Measurements from ENCODE around the gene PTGFRN.

PTGFRN gene

DNA sequence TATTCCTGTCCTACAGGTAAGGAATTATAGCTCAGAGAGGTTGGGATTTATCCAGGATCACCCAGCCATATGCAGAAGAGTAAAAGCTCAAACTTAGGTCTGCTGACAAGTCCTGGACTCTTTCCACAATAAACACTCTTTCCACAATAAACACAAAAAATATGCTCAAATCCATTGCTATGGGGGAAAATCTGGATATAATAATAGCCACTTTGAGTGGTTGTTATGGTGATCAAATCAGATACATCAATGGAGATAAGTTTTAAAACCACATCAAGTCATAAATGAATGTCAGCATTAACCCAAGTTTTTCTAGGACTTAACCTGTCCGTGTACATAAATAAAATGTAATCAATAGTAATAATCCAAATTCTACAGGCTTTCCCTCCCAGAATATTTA lies 128.1 kb downstream of the PTGFRN start:
- Histone ChIP-seq H3K4me2 (ENCODE audit: low read depth, low read length) (no peak overlapping the region), H2AFZ (ENCODE audit: low read length) (no peak overlapping the region), H4K20me1 (ENCODE audit: insufficient read depth, low read length) (no peaks in the 10 kb centered on the region), H3K27ac (ENCODE audit: low read length) (no peak overlapping the region), H3K36me3 (replicated peaks; ENCODE audit: insufficient read depth, low read length) (no peaks in the 10 kb centered on the region), H3F3A (ENCODE audit: insufficient read depth, low read length) (no peaks in the 10 kb centered on the region), H3K9me3 (replicated peaks; ENCODE audit: insufficient read depth, low read length) (no peaks in the 10 kb centered on the region), H3K9me2 (replicated peaks; ENCODE audit: insufficient read depth, low read length) (no peaks in the 10 kb centered on the region), H3K9ac (ENCODE audit: low read length) (no peak overlapping the region), H3K4me3 (ENCODE audit: low read length) (no peak overlapping the region), H3K79me2 (ENCODE audit: low read length) (no peaks in the 10 kb centered on the region), H3K27me3 (replicated peaks; ENCODE audit: insufficient read depth, low read length) (no peaks in the 10 kb centered on the region), H3K4me1 (ENCODE audit: low read length) (no peaks in the 10 kb centered on the region)
- no peak for DNase-seq
- TF ChIP-seq, protein P1, sequence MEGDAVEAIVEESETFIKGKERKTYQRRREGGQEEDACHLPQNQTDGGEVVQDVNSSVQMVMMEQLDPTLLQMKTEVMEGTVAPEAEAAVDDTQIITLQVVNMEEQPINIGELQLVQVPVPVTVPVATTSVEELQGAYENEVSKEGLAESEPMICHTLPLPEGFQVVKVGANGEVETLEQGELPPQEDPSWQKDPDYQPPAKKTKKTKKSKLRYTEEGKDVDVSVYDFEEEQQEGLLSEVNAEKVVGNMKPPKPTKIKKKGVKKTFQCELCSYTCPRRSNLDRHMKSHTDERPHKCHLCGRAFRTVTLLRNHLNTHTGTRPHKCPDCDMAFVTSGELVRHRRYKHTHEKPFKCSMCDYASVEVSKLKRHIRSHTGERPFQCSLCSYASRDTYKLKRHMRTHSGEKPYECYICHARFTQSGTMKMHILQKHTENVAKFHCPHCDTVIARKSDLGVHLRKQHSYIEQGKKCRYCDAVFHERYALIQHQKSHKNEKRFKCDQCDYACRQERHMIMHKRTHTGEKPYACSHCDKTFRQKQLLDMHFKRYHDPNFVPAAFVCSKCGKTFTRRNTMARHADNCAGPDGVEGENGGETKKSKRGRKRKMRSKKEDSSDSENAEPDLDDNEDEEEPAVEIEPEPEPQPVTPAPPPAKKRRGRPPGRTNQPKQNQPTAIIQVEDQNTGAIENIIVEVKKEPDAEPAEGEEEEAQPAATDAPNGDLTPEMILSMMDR (IDR thresholded peaks at IDR 0.05; ENCODE audit: low read length): no peak
- no peak for TF ChIP-seq EZH2phosphoT487 (IDR thresholded peaks at IDR 0.05; ENCODE audit: low read length)
- TF ChIP-seq EZH2 (optimal IDR thresholded peaks at IDR 0.05; ENCODE audit: low read depth, low read length): no peak

DNA sequence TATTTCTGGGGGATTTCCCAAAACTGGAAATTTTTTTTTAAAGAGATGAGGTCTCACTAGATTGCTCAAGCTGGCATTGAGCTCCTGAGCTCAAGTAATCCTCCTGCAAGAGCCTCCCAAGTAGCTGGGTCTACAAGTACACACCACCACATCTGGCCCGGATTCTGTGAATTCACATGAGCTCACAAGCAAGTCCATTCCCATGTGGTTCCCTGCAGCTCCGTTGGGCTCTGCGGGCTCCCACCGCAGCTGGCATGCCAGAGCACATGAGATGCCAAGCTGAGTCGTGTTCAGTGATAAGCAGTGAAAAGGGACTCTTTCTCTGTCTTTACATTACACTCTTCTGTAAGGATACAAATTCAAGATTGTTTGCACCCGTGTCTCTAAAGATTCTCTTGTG lies 128.5 kb downstream of the PTGFRN start:
- H3K79me2 ChIP-seq (ENCODE audit: low read length): no peaks in the 10 kb centered on the region
- no peaks in the 10 kb centered on the region for H3K36me3 ChIP-seq (replicated peaks; ENCODE audit: insufficient read depth, low read length)
- no peaks in the 10 kb centered on the region for H4K20me1 ChIP-seq (ENCODE audit: insufficient read depth, low read length)
- H3K9ac ChIP-seq (ENCODE audit: low read length): no peak overlapping the region
- H3K27ac ChIP-seq (ENCODE audit: low read length): no peak overlapping the region
- no peaks in the 10 kb centered on the region for H3K4me1 ChIP-seq (ENCODE audit: low read length)
- no peaks in the 10 kb centered on the region for H3F3A ChIP-seq (ENCODE audit: insufficient read depth, low read length)
- no peaks in the 10 kb centered on the region for H3K9me2 ChIP-seq (replicated peaks; ENCODE audit: insufficient read depth, low read length)
- no peaks in the 10 kb centered on the region for H3K9me3 ChIP-seq (replicated peaks; ENCODE audit: insufficient read depth, low read length)
- no peak overlapping the region for H3K4me3 ChIP-seq (ENCODE audit: low read length)
- H3K27me3 ChIP-seq (replicated peaks; ENCODE audit: insufficient read depth, low read length): no peaks in the 10 kb centered on the region
- no peak for TF ChIP-seq EZH2phosphoT487 (IDR thresholded peaks at IDR 0.05; ENCODE audit: low read length)
- TF ChIP-seq, protein P1 (IDR thresholded peaks at IDR 0.05; ENCODE audit: low read length): no peak
- TF ChIP-seq EZH2 (optimal IDR thresholded peaks at IDR 0.05; ENCODE audit: low read depth, low read length): no peak
- no peak for DNase-seq
- H3K4me2 ChIP-seq (ENCODE audit: low read depth, low read length): no peak overlapping the region
- no peak overlapping the region for H2AFZ ChIP-seq (ENCODE audit: low read length)
